OCI-LY3 (cell line): ENCODE measurements around the gene TGFBRAP1.
A peak's percentile ranks its signal among the peaks of the same experiment; 100 is the strongest.

Experiments
- H2AFZ ChIP-seq: fragments of 200-600, 300-600 bp; shearing (Covaris generic); 2 replicates; pipeline ENCODE4 v1.6.0; 2014; ENCODE audit warnings: antibody characterized with exemption, low read depth, low read length
- H3K27ac ChIP-seq: fragments of 200-600, 300-600 bp; sonication (generic); 2 replicates; pipeline ENCODE4 v1.5.1; 2014; ENCODE audit warnings: mild to moderate bottlenecking, low read length, moderate library complexity, mixed read lengths
- H3K27me3 ChIP-seq: fragments of 200-600, 300-600 bp; sonication (generic); 2 replicates; pipeline ENCODE4 v1.6.1; 2014; ENCODE audit warnings: low read depth, low read length, mixed read lengths
- H3K36me3 ChIP-seq: fragments of 200-600, 300-600 bp; sonication (generic); replicated peaks from 2 replicates; pipeline ENCODE3; 2014; ENCODE audit warnings: low read depth, low read length, mixed read lengths
- H3K4me1 ChIP-seq: fragments of 300-600, 200-600 bp; sonication (generic); 2 replicates; pipeline ENCODE4 v1.6.1; 2014; ENCODE audit warnings: low read length, mixed read lengths
- H3K4me2 ChIP-seq: fragments of 200-600, 300-600 bp; sonication (generic); 2 replicates; pipeline ENCODE4 v1.6.1; 2014; ENCODE audit warnings: low read length, mixed read lengths
- H3K4me3 ChIP-seq: fragments of 300-600, 200-600 bp; sonication (generic); 2 replicates; pipeline ENCODE4 v1.5.1; 2014; ENCODE audit warnings: antibody characterized with exemption, mild to moderate bottlenecking, low read length, moderate library complexity
- H3K79me2 ChIP-seq: fragments of 300-600, 200-600 bp; shearing (Covaris generic); 2 replicates; pipeline ENCODE4 v1.6.1; 2014; ENCODE audit warnings: mild to moderate bottlenecking, low read length, mixed read lengths
- H3K9ac ChIP-seq: fragments of 300-600, 200-600 bp; shearing (Covaris generic); 2 replicates; pipeline ENCODE4 v1.6.0; 2014; ENCODE audit warnings: mild to moderate bottlenecking, low read length, moderate library complexity
- H3K9me3 ChIP-seq: fragments of 200-600, 300-600 bp; shearing (Covaris generic); 2 replicates; pipeline ENCODE4 v1.6.1; 2014; ENCODE audit warnings: low read length, mixed read lengths; ENCODE audit not compliant: insufficient read depth
- H4K20me1 ChIP-seq: fragments of 200-600, 300-600 bp; sonication (generic); 2 replicates; pipeline ENCODE4 v1.6.1; 2016; ENCODE audit warnings: low read length, mixed read lengths; ENCODE audit not compliant: insufficient read depth
- EZH2phosphoT487 ChIP-seq: fragments of 200-600 bp; shearing (Covaris generic); IDR thresholded peaks from 2 replicates; pipeline ENCODE4 v1.6.1; 2018; ENCODE audit warnings: antibody characterized with exemption, mixed run types, low read depth
- TF ChIP-seq, protein P1 (sequence below): fragments of 200-600, 300-600 bp; sonication (generic); IDR thresholded peaks from 2 replicates; pipeline ENCODE4 v1.5.1; 2014; ENCODE audit warnings: antibody characterized with exemption, low read length, low read depth

The TGFBRAP1 gene

DNA sequence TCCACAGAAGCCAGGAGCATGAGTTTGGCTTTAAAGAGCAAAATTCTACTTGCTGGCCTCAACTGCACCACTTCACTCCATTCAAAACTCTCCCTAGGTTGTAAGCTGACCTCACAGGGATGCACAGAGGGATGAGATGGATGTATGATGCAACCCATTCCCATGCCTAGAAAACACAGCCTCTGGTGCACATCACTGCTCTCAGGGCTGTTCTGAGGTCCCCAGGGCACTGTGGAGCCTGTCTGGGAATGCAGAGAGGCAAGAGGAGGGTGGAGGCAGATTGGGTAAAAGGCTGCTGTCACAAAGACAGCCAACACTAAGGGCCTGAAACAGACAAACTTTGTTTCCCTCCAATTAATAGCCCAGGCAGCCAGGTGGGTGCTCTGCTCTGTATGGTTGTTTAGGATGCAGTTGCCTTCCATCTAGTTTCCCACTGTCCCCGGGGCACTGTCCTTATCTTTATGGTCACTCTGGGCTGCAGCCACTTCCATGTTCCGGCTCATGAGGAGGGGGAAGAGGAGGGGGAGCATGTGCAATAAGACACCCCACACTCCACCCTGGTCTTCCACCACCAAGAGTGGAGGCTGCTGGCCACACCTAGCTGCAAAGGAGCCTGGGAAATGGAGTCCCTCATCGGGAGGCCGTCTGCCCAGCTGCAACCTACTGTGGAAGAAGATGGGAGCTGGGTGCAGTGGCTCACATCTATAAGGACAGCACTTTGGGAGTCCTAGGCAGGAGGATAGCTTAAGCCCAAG, 81.0 kb downstream of the TGFBRAP1 start:
- peaks cover 18% of the 10 kb centered on the region for H3K4me1 ChIP-seq
- no peak overlapping the region for H3K4me2 ChIP-seq
- H3K36me3 ChIP-seq = no peaks in the 10 kb centered on the region
- H3K9ac ChIP-seq = no peak overlapping the region
- no peak overlapping the region for H3K27ac ChIP-seq
- H3K9me3 ChIP-seq = no peaks in the 10 kb centered on the region
- no peak overlapping the region for H3K4me3 ChIP-seq
- H4K20me1 ChIP-seq = no peaks in the 10 kb centered on the region
- no peaks in the 10 kb centered on the region for H3K27me3 ChIP-seq
- no peak overlapping the region for H2AFZ ChIP-seq
- H3K79me2 ChIP-seq = no peaks in the 10 kb centered on the region
- no peak for TF ChIP-seq EZH2phosphoT487
- TF ChIP-seq, protein P1, sequence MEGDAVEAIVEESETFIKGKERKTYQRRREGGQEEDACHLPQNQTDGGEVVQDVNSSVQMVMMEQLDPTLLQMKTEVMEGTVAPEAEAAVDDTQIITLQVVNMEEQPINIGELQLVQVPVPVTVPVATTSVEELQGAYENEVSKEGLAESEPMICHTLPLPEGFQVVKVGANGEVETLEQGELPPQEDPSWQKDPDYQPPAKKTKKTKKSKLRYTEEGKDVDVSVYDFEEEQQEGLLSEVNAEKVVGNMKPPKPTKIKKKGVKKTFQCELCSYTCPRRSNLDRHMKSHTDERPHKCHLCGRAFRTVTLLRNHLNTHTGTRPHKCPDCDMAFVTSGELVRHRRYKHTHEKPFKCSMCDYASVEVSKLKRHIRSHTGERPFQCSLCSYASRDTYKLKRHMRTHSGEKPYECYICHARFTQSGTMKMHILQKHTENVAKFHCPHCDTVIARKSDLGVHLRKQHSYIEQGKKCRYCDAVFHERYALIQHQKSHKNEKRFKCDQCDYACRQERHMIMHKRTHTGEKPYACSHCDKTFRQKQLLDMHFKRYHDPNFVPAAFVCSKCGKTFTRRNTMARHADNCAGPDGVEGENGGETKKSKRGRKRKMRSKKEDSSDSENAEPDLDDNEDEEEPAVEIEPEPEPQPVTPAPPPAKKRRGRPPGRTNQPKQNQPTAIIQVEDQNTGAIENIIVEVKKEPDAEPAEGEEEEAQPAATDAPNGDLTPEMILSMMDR = no peak

DNA sequence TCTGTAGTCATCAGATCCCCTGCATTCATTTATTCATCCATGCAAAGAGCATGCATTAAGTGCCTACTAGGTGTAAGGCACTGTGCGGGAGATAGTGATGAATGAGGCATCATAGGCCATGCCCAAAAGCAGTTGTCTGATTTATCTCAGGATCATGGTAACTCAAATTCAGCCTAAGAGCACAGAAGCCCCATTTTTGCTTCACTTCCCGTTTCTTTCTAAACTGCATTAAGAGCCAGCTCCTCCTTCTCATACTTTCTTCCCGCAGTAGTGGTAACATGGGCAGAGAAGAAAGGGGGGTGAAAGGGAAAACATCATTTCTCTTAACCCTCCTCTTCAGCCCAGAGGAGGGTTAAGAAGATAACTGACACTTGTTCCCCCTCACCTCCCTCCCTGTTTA, 85.1 kb downstream of the TGFBRAP1 start:
- Histone ChIP-seq H3K36me3 (no peaks in the 10 kb centered on the region), H3K9ac (peak overlapping the region; percentile 1; the same call in 1 of the 2 replicates), H3K4me1 (peaks cover 18% of the 10 kb centered on the region), H3K27ac (peak overlapping the region; percentile 43), H4K20me1 (no peaks in the 10 kb centered on the region), H2AFZ (peak overlapping the region; percentile 19; the same call in 1 of the 2 replicates), H3K79me2 (no peaks in the 10 kb centered on the region), H3K4me2 (peak overlapping the region; percentile 42), H3K27me3 (no peaks in the 10 kb centered on the region), H3K4me3 (0 out of 2 replicates have a peak overlapping the region, but pooled peaks have one; percentile 3), H3K9me3 (no peaks in the 10 kb centered on the region)
- no peak for TF ChIP-seq EZH2phosphoT487
- TF ChIP-seq, protein P1 = no peak

DNA sequence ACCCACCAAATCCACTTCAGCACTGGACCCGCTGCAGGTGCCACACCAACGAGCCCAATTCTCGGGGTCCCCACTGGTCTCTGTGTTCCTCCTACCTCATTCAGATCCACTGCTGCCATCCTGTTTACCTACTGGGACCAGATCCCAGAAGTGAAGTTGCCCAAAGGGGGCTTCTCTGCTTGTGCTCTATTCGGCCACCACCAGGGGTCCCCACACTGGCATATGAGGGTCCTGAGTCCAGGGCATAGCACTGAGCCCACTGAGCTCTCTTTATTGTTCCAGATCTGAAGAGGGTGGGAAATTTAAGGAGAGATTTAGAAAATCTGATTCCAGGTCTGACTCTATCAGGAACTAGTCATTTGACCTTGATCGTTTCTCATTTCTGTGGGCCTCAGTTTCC, 85.6 kb downstream of the TGFBRAP1 start:
- Histone ChIP-seq H3K27me3 (no peaks in the 10 kb centered on the region), H3K9ac (peak overlapping the region; percentile 1; the same call in 1 of the 2 replicates), H3K27ac (peak overlapping the region; percentile 43), H2AFZ (no peak overlapping the region), H3K4me1 (peaks cover 23% of the 10 kb centered on the region), H3K9me3 (no peaks in the 10 kb centered on the region), H3K79me2 (no peaks in the 10 kb centered on the region), H4K20me1 (no peaks in the 10 kb centered on the region), H3K4me2 (peak overlapping the region; percentile 42), H3K36me3 (no peaks in the 10 kb centered on the region), H3K4me3 (no peak overlapping the region)
- no peak for TF ChIP-seq EZH2phosphoT487
- TF ChIP-seq, protein P1 = peak; percentile 39

DNA sequence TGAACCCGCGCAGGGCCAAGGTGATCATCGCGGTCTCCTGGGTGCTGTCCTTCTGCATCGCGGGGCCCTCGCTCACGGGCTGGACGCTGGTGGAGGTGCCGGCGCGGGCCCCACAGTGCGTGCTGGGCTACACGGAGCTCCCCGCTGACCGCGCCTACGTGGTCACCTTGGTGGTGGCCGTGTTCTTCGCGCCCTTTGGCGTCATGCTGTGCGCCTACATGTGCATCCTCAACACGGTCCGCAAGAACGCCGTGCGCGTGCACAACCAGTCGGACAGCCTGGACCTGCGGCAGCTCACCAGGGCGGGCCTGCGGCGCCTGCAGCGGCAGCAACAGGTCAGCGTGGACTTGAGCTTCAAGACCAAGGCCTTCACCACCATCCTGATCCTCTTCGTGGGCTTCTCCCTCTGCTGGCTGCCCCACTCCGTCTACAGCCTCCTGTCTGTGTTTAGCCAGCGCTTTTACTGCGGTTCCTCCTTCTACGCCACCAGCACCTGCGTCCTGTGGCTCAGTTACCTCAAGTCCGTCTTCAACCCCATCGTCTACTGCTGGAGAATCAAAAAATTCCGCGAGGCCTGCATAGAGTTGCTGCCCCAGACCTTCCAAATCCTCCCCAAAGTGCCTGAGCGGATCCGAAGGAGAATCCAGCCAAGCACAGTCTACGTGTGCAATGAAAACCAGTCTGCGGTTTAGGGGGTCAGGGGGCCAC, 87.1 kb downstream of the TGFBRAP1 start:
- Histone ChIP-seq H2AFZ (no peak overlapping the region), H3K9me3 (no peaks in the 10 kb centered on the region), H3K27ac (no peak overlapping the region), H3K4me3 (no peak overlapping the region), H4K20me1 (no peaks in the 10 kb centered on the region), H3K9ac (no peak overlapping the region), H3K27me3 (no peaks in the 10 kb centered on the region), H3K79me2 (no peaks in the 10 kb centered on the region), H3K36me3 (no peaks in the 10 kb centered on the region), H3K4me1 (peaks cover 35% of the 10 kb centered on the region), H3K4me2 (no peak overlapping the region)
- TF ChIP-seq, protein P1 = no peak
- no peak for TF ChIP-seq EZH2phosphoT487
